Hepatocyte (in vitro differentiated cells): Measurements from ENCODE around the gene PIAS4.

ENCODE experiments used
- CTCF ChIP-seq: fragments of 200-600 bp; sonication (generic); IDR thresholded peaks from 2 replicates; pipeline ENCODE4 v1.5.1; 2016; ENCODE audit warnings: antibody characterized with exemption, mild to moderate bottlenecking; ENCODE audit not compliant: poor library complexity
- EZH2 ChIP-seq: fragments of 200-600 bp; sonication (generic); IDR thresholded peaks from 2 replicates; pipeline ENCODE4 v1.6.1; 2016; ENCODE audit warnings: antibody characterized with exemption, mild to moderate bottlenecking, borderline replicate concordance

- TF ChIP-seq CTCF (no peak), EZH2 (no peak)
Measured at GRCh38 chr19:4016903-4017638, 9.5 kb downstream of the PIAS4 start.
